GM18511 (cell line): Measurements from ENCODE around the gene GPR42.

Source experiments
- ATAC-seq: cut with Tn5 transposase; IDR thresholded peaks from one replicate; pipeline ENCODE4 v1.9.1; 2021; ENCODE audit warnings: mild to moderate bottlenecking, moderate library complexity; ENCODE audit not compliant: unreplicated experiment

GPR42 gene

DNA sequence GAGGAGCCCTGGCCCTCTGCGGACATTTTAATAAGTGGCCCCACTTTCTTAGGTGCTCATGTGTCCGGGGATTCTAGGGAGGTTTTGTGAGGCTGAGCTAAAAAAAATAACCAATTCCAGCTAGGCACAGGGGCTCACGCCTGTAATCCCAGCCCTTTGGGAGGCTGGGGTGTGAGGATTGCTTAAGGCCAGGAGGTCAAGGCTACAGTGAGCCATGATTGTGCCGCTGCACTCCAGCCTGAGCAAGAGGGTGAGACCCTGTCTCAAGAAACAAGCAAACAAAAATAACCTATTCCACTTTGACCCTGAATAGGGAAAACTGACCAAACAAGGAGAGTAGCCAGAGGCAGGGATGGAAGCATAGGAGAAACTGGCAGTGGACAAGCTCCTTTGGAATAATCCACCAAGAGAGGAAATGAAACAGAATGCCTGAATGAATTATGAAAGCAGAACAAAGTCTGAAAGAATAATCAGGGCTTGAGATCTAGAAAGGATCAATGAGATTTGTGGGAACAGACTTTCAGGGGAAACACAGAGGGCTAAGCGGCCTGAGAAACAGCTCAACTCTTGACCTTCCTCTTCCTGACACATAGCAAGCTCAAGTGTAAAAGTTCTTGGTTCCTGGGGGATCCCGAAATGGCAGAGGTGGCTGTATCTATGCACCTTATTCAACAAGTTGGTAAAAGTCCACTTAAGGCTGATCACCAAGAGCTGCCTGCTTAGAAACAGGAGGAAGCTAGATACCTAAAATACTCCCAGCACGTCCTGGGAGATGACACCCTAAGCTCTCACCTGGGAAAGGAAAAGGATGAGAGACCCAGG, 47.1 kb downstream of the GPR42 start:
- ATAC-seq = peak; percentile 50

- ATAC-seq = no peak
Measured at GRCh38 chr19:35419046-35419445, 48.2 kb downstream of the GPR42 start.

- ATAC-seq = no peak
Measured at GRCh38 chr19:35419805-35420204, 48.9 kb downstream of the GPR42 start.

GRCh38 chr19:35421362-35421761, 50.5 kb downstream of the GPR42 start:
- no peak for ATAC-seq
